Measurements from ENCODE around the gene NXT2.
"Not testable (repeated sequence)": the region's sequence is repeated elsewhere in the genome, so short reads cannot be mapped to it uniquely, and the experiment has no call there.

NXT2 gene

GRCh38 chrX:109553862-109554261, 17.2 kb downstream of the NXT2 start:
- no peak for DNase-seq (ENCODE audit: low spot score)
- TF ChIP-seq CTCF (IDR thresholded peaks at IDR 0.05; ENCODE audit: extremely low read depth, insufficient read depth, missing control alignments) = no peak
- in situ Hi-C loops (cut with MboI; ENCODE audit: low pct_unique_long_range_greater_than_20kb, low sequenced_read_pairs, unreplicated experiment) = no loop called here

DNA sequence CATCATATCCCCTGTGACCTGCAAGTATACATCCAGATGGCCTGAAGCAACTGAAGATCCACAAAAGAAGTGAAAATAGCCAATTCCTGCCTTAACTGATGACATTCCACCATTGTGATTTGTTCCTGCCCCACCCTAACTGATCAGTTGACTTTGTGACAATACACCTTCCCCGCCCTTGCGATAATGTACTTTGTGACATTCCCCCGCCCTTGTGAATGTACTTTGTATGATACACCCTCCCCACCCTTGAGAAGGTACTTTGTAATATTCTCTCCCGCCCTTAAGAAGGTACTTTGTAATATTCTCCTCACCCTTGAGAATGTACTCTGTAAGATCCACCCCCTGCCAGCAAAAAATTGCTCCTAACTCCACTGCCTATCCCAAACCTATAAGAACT, 39.4 kb downstream of the NXT2 start:
- DNase-seq (ENCODE audit: low spot score); in situ Hi-C loops (cut with MboI; ENCODE audit: low pct_unique_long_range_greater_than_20kb, low sequenced_read_pairs, unreplicated experiment): not testable (repeated sequence)

DNA sequence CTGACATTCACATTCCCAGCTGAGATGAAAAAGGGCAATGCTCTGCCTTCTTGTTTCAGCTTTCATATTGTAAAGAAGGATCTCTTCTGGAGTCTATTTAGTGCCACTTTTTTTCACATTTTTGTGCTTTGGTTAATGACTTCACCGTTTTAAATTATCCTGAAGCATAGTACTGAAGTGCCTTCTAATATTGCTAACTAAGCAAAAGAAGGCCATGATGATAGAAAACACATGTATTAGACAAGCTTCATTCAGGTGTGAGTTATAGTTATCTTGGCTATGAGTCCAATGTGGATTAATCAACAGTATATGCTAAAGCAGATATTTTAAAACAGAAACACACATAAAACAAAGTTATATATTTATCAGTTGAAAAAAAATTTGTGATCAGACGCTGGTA, 40.4 kb downstream of the NXT2 start:
- TF ChIP-seq CTCF (IDR thresholded peaks at IDR 0.05; ENCODE audit: extremely low read depth, insufficient read depth, missing control alignments) = no peak
- in situ Hi-C loops (cut with MboI; ENCODE audit: low pct_unique_long_range_greater_than_20kb, low sequenced_read_pairs, unreplicated experiment) = no loop called here
- no peak for DNase-seq (ENCODE audit: low spot score)

GRCh38 chrX:109578916-109579315, 42.3 kb downstream of the NXT2 start:
- in situ Hi-C loops (cut with MboI; ENCODE audit: low pct_unique_long_range_greater_than_20kb, low sequenced_read_pairs, unreplicated experiment) = no loop called here
- DNase-seq (ENCODE audit: low spot score) = no peak
- TF ChIP-seq CTCF (IDR thresholded peaks at IDR 0.05; ENCODE audit: extremely low read depth, insufficient read depth, missing control alignments) = no peak

DNA sequence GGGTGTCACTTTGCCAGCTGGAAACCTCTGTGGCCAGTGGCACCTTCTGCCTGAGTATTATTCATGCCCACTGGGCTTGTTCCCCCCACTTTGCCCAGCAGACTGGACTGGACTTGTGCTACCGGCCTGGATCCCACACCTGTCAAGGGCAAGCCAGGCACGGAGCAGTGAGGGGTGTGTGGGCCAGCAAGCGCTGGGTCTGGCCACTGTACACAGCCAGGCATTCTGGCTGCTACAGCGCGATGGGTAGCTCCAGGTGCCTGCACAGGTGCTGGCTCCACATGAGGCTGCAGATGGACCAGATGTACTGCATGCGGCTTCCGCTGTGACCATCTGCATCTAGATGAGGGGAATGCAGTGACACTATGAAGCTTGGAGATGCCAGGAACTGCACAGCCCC, 48.8 kb downstream of the NXT2 start:
- DNase-seq (ENCODE audit: low spot score) = no peak
- in situ Hi-C loops (cut with MboI; ENCODE audit: low pct_unique_long_range_greater_than_20kb, low sequenced_read_pairs, unreplicated experiment) = no loop called here
- no peak for TF ChIP-seq CTCF (IDR thresholded peaks at IDR 0.05; ENCODE audit: extremely low read depth, insufficient read depth, missing control alignments)

DNA sequence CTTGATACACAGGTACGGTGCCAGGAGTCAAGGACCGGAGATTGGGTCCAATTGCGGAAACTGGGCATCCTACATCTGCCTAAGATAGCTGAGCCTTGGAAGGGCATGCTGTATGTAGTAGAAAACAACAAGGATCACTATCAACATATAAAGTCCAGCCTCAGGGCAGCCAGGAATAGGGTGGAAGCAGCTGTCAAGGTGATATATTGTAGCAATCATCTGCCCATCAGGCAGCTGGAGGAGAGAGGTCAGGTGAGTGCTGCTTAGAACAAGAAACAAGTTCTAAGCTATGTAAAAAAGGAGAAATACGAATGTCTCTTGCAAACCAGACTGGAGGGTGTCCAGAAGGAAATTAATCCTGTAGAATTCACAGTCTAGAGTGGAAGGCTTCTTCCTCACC, 53.5 kb downstream of the NXT2 start:
- DNase-seq (ENCODE audit: low spot score) = no peak
- in situ Hi-C loops (cut with MboI; ENCODE audit: low pct_unique_long_range_greater_than_20kb, low sequenced_read_pairs, unreplicated experiment) = no loop called here
- TF ChIP-seq CTCF (IDR thresholded peaks at IDR 0.05; ENCODE audit: extremely low read depth, insufficient read depth, missing control alignments) = no peak
